ENCODE data around the gene AGPAT4.

The AGPAT4 gene

GRCh38 chr6:161115468-161115867 lies 158.4 kb downstream of the AGPAT4 start:
- Histone ChIP-seq H3K4me3 (ENCODE audit: low read depth, low read length) (no peak overlapping the region), H3K36me3 (ENCODE audit: control insufficient read depth in 1 of 2, insufficient read depth in 2 of 2, low read length in 2 of 2) (peaks cover 23 to 31% of the 10 kb centered on the region in 2 experiments), H3K23ac (ENCODE audit: low read length) (no peak overlapping the region), H4K91ac (ENCODE audit: low read depth, low read length) (no peak overlapping the region), H3K79me2 (ENCODE audit: control insufficient read depth, insufficient read depth, low read length, poor library complexity) (no peaks in the 10 kb centered on the region), H3K79me1 (ENCODE audit: low read length) (no peaks in the 10 kb centered on the region), H3K27ac (ENCODE audit: low read depth, low read length) (no peak overlapping the region), H2BK5ac (ENCODE audit: low read depth, low read length, poor library complexity) (no peak overlapping the region), H4K8ac (ENCODE audit: low read depth, low read length) (no peak overlapping the region), H2AK5ac (ENCODE audit: low read length) (no peak overlapping the region), H3K4me2 (ENCODE audit: low read length) (no peak overlapping the region), H4K12ac (ENCODE audit: low read depth, low read length) (no peak overlapping the region), H3K9ac (ENCODE audit: low read length) (no peak overlapping the region), H2BK12ac (ENCODE audit: low read length) (no peak overlapping the region), H2BK120ac (ENCODE audit: insufficient read depth, low read length, poor library complexity) (no peak overlapping the region), H3K4me1 (ENCODE audit: control insufficient read depth in 1 of 2, insufficient read depth in 2 of 2, low read length in 2 of 2) (no peaks in the 10 kb centered on the region), H2AFZ (ENCODE audit: insufficient read depth, low read length, poor library complexity) (no peak overlapping the region), H3K4ac (ENCODE audit: low read depth, low read length) (no peak overlapping the region), H3K27me3 (ENCODE audit: insufficient read depth, low read length) (no peaks in the 10 kb centered on the region), H3K14ac (ENCODE audit: low read length) (no peak overlapping the region), H3K18ac (ENCODE audit: low read length) (no peak overlapping the region), H3K9me3 (ENCODE audit: insufficient read depth, low read depth, low read length) (no peaks in the 10 kb centered on the region)
- no peak for DNase-seq
- no CpG with 5 or more reads among the region's 3 CpGs for WGBS (ENCODE audit: extremely low coverage, insufficient coverage, insufficient read length)

- no peak overlapping the region for H4K12ac ChIP-seq (ENCODE audit: low read depth, low read length)
- no peak overlapping the region for H3K14ac ChIP-seq (ENCODE audit: low read length)
- H2AFZ ChIP-seq (ENCODE audit: insufficient read depth, low read length, poor library complexity) = no peak overlapping the region
- H2BK5ac ChIP-seq (ENCODE audit: low read depth, low read length, poor library complexity) = no peak overlapping the region
- H4K91ac ChIP-seq (ENCODE audit: low read depth, low read length) = no peak overlapping the region
- H3K9me3 ChIP-seq (ENCODE audit: insufficient read depth, low read depth, low read length) = no peaks in the 10 kb centered on the region
- H3K4me1 ChIP-seq (ENCODE audit: control insufficient read depth in 1 of 2, insufficient read depth in 2 of 2, low read length in 2 of 2) = no peaks in the 10 kb centered on the region
- DNase-seq = no peak
- H3K18ac ChIP-seq (ENCODE audit: low read length) = no peak overlapping the region
- H3K27ac ChIP-seq (ENCODE audit: low read depth, low read length) = no peak overlapping the region
- no peaks in the 10 kb centered on the region for H3K79me2 ChIP-seq (ENCODE audit: control insufficient read depth, insufficient read depth, low read length, poor library complexity)
- no CpG with 5 or more reads among the region's 4 CpGs for WGBS (ENCODE audit: extremely low coverage, insufficient coverage, insufficient read length)
- H3K4ac ChIP-seq (ENCODE audit: low read depth, low read length) = no peak overlapping the region
- peaks cover 30 to 46% of the 10 kb centered on the region in 2 experiments for H3K36me3 ChIP-seq (ENCODE audit: control insufficient read depth in 1 of 2, insufficient read depth in 2 of 2, low read length in 2 of 2)
- H3K4me3 ChIP-seq (ENCODE audit: low read depth, low read length) = no peak overlapping the region
- H4K8ac ChIP-seq (ENCODE audit: low read depth, low read length) = no peak overlapping the region
- H2BK120ac ChIP-seq (ENCODE audit: insufficient read depth, low read length, poor library complexity) = no peak overlapping the region
- no peak overlapping the region for H3K9ac ChIP-seq (ENCODE audit: low read length)
- no peaks in the 10 kb centered on the region for H3K27me3 ChIP-seq (ENCODE audit: insufficient read depth, low read length)
- no peak overlapping the region for H2AK5ac ChIP-seq (ENCODE audit: low read length)
- no peak overlapping the region for H3K4me2 ChIP-seq (ENCODE audit: low read length)
- no peak overlapping the region for H2BK12ac ChIP-seq (ENCODE audit: low read length)
- no peak overlapping the region for H3K23ac ChIP-seq (ENCODE audit: low read length)
- no peaks in the 10 kb centered on the region for H3K79me1 ChIP-seq (ENCODE audit: low read length)
Measured at GRCh38 chr6:161111261-161111660, 162.6 kb downstream of the AGPAT4 start.

GRCh38 chr6:161110028-161110779 lies 163.7 kb downstream of the AGPAT4 start:
- H3K4me3 ChIP-seq (ENCODE audit: low read depth, low read length) = no peak overlapping the region
- H3K14ac ChIP-seq (ENCODE audit: low read length) = no peak overlapping the region
- no peaks in the 10 kb centered on the region for H3K9me3 ChIP-seq (ENCODE audit: insufficient read depth, low read depth, low read length)
- H2AK5ac ChIP-seq (ENCODE audit: low read length) = no peak overlapping the region
- peaks cover 26 to 44% of the 10 kb centered on the region in 2 experiments for H3K36me3 ChIP-seq (ENCODE audit: control insufficient read depth in 1 of 2, insufficient read depth in 2 of 2, low read length in 2 of 2)
- no peak overlapping the region for H4K91ac ChIP-seq (ENCODE audit: low read depth, low read length)
- H3K79me2 ChIP-seq (ENCODE audit: control insufficient read depth, insufficient read depth, low read length, poor library complexity) = no peaks in the 10 kb centered on the region
- no CpG with 5 or more reads among the region's 14 CpGs for WGBS (ENCODE audit: extremely low coverage, insufficient coverage, insufficient read length)
- H3K27me3 ChIP-seq (ENCODE audit: insufficient read depth, low read length) = no peaks in the 10 kb centered on the region
- H2BK5ac ChIP-seq (ENCODE audit: low read depth, low read length, poor library complexity) = no peak overlapping the region
- H4K12ac ChIP-seq (ENCODE audit: low read depth, low read length) = no peak overlapping the region
- DNase-seq = no peak
- H2BK12ac ChIP-seq (ENCODE audit: low read length) = no peak overlapping the region
- H3K27ac ChIP-seq (ENCODE audit: low read depth, low read length) = no peak overlapping the region
- no peak overlapping the region for H3K23ac ChIP-seq (ENCODE audit: low read length)
- no peak overlapping the region for H3K4me2 ChIP-seq (ENCODE audit: low read length)
- H3K4me1 ChIP-seq (ENCODE audit: control insufficient read depth in 1 of 2, insufficient read depth in 2 of 2, low read length in 2 of 2) = no peaks in the 10 kb centered on the region
- no peak overlapping the region for H2AFZ ChIP-seq (ENCODE audit: insufficient read depth, low read length, poor library complexity)
- H3K18ac ChIP-seq (ENCODE audit: low read length) = no peak overlapping the region
- no peak overlapping the region for H4K8ac ChIP-seq (ENCODE audit: low read depth, low read length)
- H3K79me1 ChIP-seq (ENCODE audit: low read length) = no peaks in the 10 kb centered on the region
- no peak overlapping the region for H3K9ac ChIP-seq (ENCODE audit: low read length)
- H2BK120ac ChIP-seq (ENCODE audit: insufficient read depth, low read length, poor library complexity) = no peak overlapping the region
- no peak overlapping the region for H3K4ac ChIP-seq (ENCODE audit: low read depth, low read length)

- Histone ChIP-seq H4K91ac (ENCODE audit: low read depth, low read length) (no peak overlapping the region), H2BK12ac (ENCODE audit: low read length) (no peak overlapping the region), H3K14ac (ENCODE audit: low read length) (no peak overlapping the region), H3K4ac (ENCODE audit: low read depth, low read length) (no peak overlapping the region), H3K4me1 (ENCODE audit: control insufficient read depth in 1 of 2, insufficient read depth in 2 of 2, low read length in 2 of 2) (no peaks in the 10 kb centered on the region), H3K9me3 (ENCODE audit: insufficient read depth, low read depth, low read length) (no peaks in the 10 kb centered on the region), H3K79me1 (ENCODE audit: low read length) (no peaks in the 10 kb centered on the region), H2BK120ac (ENCODE audit: insufficient read depth, low read length, poor library complexity) (no peak overlapping the region), H3K4me2 (ENCODE audit: low read length) (no peak overlapping the region), H2BK5ac (ENCODE audit: low read depth, low read length, poor library complexity) (no peak overlapping the region), H3K27ac (ENCODE audit: low read depth, low read length) (no peak overlapping the region), H3K23ac (ENCODE audit: low read length) (no peak overlapping the region), H4K12ac (ENCODE audit: low read depth, low read length) (no peak overlapping the region), H2AFZ (ENCODE audit: insufficient read depth, low read length, poor library complexity) (no peak overlapping the region), H4K8ac (ENCODE audit: low read depth, low read length) (no peak overlapping the region), H3K79me2 (ENCODE audit: control insufficient read depth, insufficient read depth, low read length, poor library complexity) (no peaks in the 10 kb centered on the region), H3K9ac (ENCODE audit: low read length) (no peak overlapping the region), H3K18ac (ENCODE audit: low read length) (no peak overlapping the region), H2AK5ac (ENCODE audit: low read length) (no peak overlapping the region), H3K4me3 (ENCODE audit: low read depth, low read length) (no peak overlapping the region), H3K27me3 (ENCODE audit: insufficient read depth, low read length) (no peaks in the 10 kb centered on the region), H3K36me3 (ENCODE audit: control insufficient read depth in 1 of 2, insufficient read depth in 2 of 2, low read length in 2 of 2) (peaks cover 26 to 42% of the 10 kb centered on the region in 2 experiments)
- no peak for DNase-seq
- no CpG with 5 or more reads among the region's 4 CpGs for WGBS (ENCODE audit: extremely low coverage, insufficient coverage, insufficient read length)
Measured at GRCh38 chr6:161109366-161109765, 164.5 kb downstream of the AGPAT4 start.

Data from trophoblast cell (in vitro differentiated cells and primary cell).